NCI-H1417 treated with DMSO at 0.1 percent for 48 hours (cell line): ENCODE measurements around the gene ZCCHC17.

Experiments
- DNase-seq: peaks from one replicate; lab custom pipeline; 2025; lab: John Stamatoyannopoulos, UW

The ZCCHC17 gene

GRCh38 chr1:31306278-31306677, 9.4 kb downstream of the ZCCHC17 start:
- DNase-seq: no peak

- DNase-seq: no peak
Measured at GRCh38 chr1:31308036-31308435, 11.2 kb downstream of the ZCCHC17 start.

GRCh38 chr1:31310198-31310597, 13.4 kb downstream of the ZCCHC17 start:
- no peak for DNase-seq

GRCh38 chr1:31315902-31316301, 19.1 kb downstream of the ZCCHC17 start:
- DNase-seq: peak; percentile 7

- no peak for DNase-seq
Measured at GRCh38 chr1:31318146-31318545, 21.3 kb downstream of the ZCCHC17 start.

GRCh38 chr1:31324093-31324492, 27.3 kb downstream of the ZCCHC17 start:
- DNase-seq: no peak

- DNase-seq: no peak
Measured at GRCh38 chr1:31324992-31325391, 28.2 kb downstream of the ZCCHC17 start.

- DNase-seq: no peak
Measured at GRCh38 chr1:31326461-31326860, 29.6 kb downstream of the ZCCHC17 start.

- no peak for DNase-seq
Measured at GRCh38 chr1:31327381-31327780, 30.5 kb downstream of the ZCCHC17 start.

GRCh38 chr1:31335007-31335406, 38.2 kb downstream of the ZCCHC17 start:
- peak; percentile 50 for DNase-seq

GRCh38 chr1:31336687-31337467, 40.0 kb downstream of the ZCCHC17 start:
- no peak for DNase-seq

- DNase-seq: no peak
Measured at GRCh38 chr1:31344503-31344902, 47.7 kb downstream of the ZCCHC17 start.

GRCh38 chr1:31345635-31346034, 48.8 kb downstream of the ZCCHC17 start:
- DNase-seq: no peak

- no peak for DNase-seq
Measured at GRCh38 chr1:31346785-31347184, 50.0 kb downstream of the ZCCHC17 start.

- no peak for DNase-seq
Measured at GRCh38 chr1:31348449-31348848, 51.6 kb downstream of the ZCCHC17 start.

GRCh38 chr1:31354283-31354682, 57.5 kb downstream of the ZCCHC17 start:
- DNase-seq: no peak

GRCh38 chr1:31356427-31356826, 59.6 kb downstream of the ZCCHC17 start:
- no peak for DNase-seq

- DNase-seq: no peak
Measured at GRCh38 chr1:31361607-31362006, 64.8 kb downstream of the ZCCHC17 start.

GRCh38 chr1:31362032-31362431, 65.2 kb downstream of the ZCCHC17 start:
- no peak for DNase-seq

GRCh38 chr1:31364561-31365250, 67.9 kb downstream of the ZCCHC17 start:
- DNase-seq: no peak

- DNase-seq: no peak
Measured at GRCh38 chr1:31366796-31367195, 70.0 kb downstream of the ZCCHC17 start.

- DNase-seq: no peak
Measured at GRCh38 chr1:31368611-31369107, 71.8 kb downstream of the ZCCHC17 start.

- no peak for DNase-seq
Measured at GRCh38 chr1:31370021-31370420, 73.2 kb downstream of the ZCCHC17 start.
